Skeletal muscle satellite cell (primary cell): ENCODE data around the gene IGF2R.

Experiments
- H3K27me3 ChIP-seq: 2 replicates; pipeline ENCODE4 v1.7.0; 2013; ENCODE audit warnings: low read length; ENCODE audit not compliant: control insufficient read depth, insufficient read depth
- H3K36me3 ChIP-seq: 2 replicates; pipeline ENCODE4 v1.7.0; 2013; ENCODE audit warnings: mild to moderate bottlenecking, control low read depth, low read length; ENCODE audit not compliant: insufficient read depth
- H3K4me1 ChIP-seq: 2 replicates; pipeline ENCODE4 v1.7.0; 2013; ENCODE audit warnings: low read length; ENCODE audit not compliant: control insufficient read depth, insufficient read depth
- H3K4me2 ChIP-seq: 2 replicates; pipeline ENCODE4 v1.7.0; 2013; ENCODE audit warnings: mild to moderate bottlenecking, low read length
- H3K4me3 ChIP-seq: 2 replicates; pipeline ENCODE4 v1.7.0; 2013; ENCODE audit warnings: low read length
- H3K9ac ChIP-seq: 2 replicates; pipeline ENCODE4 v1.7.0; 2013; ENCODE audit warnings: mild to moderate bottlenecking, low read depth, low read length, moderate library complexity
- H3K9me3 ChIP-seq: replicated peaks from 2 replicates; pipeline ENCODE4 v1.7.0; 2013; ENCODE audit warnings: mild to moderate bottlenecking, control low read depth, low read length

Gene IGF2R

DNA sequence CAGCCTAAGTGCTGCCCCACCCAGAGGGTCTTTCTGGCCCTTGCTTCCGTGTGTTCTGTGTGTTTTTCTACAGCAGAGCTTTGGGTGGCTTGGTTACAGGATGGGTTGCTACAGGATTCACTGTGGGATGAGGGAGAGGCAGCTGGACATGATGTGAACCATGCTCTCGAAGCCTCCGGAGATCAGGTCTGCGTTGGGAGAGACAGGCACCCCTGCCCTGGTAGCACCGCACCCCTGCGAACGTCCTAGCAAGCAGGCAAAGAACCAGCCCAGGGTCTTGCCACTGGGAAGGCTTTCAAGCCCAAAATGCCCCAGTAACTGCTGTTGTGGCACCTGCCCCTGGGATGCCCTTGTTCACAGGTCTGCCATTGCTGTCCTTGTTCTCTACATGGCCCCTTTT is 66.4 kb downstream of the IGF2R start:
- peaks cover 60% of the 10 kb centered on the region for H3K36me3 ChIP-seq
- no peak overlapping the region for H3K9ac ChIP-seq

DNA sequence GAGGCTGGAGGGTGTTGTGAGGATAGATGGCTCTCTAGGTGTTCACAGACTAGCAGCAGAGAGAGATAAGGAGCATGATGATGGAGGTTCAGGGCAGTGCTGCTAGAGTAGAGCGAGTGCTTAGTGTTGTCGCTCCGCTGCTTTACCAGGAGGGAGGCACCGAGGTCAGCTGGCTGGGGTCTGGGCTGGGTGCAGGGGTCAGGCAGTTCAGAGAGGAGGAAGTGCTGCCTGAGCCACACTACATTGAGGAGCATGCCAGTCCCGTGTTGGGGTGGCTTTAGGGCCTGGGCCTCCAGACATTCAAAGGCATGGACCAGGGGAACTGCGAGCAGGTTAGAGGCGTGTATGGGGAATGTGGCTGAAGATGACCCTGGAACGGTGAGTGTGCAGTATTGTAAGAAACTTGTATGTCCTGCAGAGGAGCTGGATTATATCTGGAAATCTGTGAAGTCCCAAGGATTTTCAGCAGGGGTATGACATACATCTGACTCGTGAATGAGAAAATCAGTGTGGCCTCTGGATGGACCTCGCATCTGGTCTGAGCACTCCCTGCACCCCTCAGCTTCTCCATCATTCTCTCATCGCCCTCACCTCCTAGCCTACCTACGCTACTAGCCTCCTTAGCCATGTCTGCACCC is 66.9 kb downstream of the IGF2R start:
- Histone ChIP-seq H3K27me3 (no peaks in the 10 kb centered on the region), H3K9ac (peak overlapping the region; percentile 61), H3K9me3 (no peaks in the 10 kb centered on the region), H3K36me3 (peaks cover 65% of the 10 kb centered on the region), H3K4me1 (peaks cover 50% of the 10 kb centered on the region), H3K4me2 (peak overlapping the region; percentile 65), H3K4me3 (peak overlapping the region; percentile 24)

More for the DNA sequence above, 66.4 kb downstream of the IGF2R start:
- Histone ChIP-seq H3K4me3 (no peak overlapping the region), H3K4me1 (peaks cover 54% of the 10 kb centered on the region), H3K4me2 (no peak overlapping the region), H3K27me3 (no peaks in the 10 kb centered on the region), H3K9me3 (no peaks in the 10 kb centered on the region)

DNA sequence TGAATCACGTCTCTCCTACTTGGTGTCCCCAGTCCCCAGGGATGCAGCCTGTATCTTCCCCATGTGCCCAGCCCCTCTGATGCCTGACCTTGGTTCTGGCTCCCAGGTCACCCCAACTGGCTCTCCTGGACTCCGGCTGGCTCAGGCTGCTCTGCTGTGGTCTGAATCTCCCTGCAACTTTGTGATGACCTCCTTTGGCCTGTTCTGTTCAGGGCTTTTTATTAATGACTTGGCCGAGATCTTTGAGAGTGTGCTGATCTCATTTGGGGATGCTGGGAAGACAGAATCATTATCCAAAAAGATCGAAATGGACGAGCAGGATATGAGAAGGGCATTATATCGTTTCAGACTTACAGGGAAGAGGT is 67.4 kb downstream of the IGF2R start:
- Histone ChIP-seq H3K4me1 (peaks cover 50% of the 10 kb centered on the region), H3K9ac (peak overlapping the region; percentile 61), H3K27me3 (no peaks in the 10 kb centered on the region), H3K4me3 (peak overlapping the region; percentile 24), H3K4me2 (peak overlapping the region; percentile 65), H3K9me3 (no peaks in the 10 kb centered on the region), H3K36me3 (peaks cover 70% of the 10 kb centered on the region)

DNA sequence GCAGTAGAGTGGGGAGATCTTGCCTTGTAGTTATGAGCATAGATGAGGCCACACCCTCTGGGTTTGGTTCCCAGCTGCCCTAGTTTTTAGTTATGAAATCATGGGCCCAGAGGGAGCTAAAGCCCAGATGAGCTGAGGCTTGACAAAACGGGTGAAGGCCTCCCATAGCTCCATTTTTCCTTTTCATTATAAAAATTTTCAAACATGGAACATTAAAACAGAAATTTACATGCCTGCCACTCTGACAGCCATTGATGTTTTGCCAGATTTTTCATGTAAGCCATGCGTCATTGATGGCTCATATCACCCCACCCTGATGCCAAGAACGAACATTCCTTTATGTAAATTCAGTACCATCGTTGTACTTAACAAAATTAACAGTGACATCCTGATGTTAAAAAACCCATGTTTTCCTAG is 67.9 kb downstream of the IGF2R start:
- peaks cover 50% of the 10 kb centered on the region for H3K4me1 ChIP-seq
- no peaks in the 10 kb centered on the region for H3K27me3 ChIP-seq
- H3K36me3 ChIP-seq = peaks cover 67% of the 10 kb centered on the region
- H3K4me2 ChIP-seq = peak overlapping the region; percentile 65
- peak overlapping the region; percentile 24 for H3K4me3 ChIP-seq
- no peaks in the 10 kb centered on the region for H3K9me3 ChIP-seq
- peak overlapping the region; percentile 61 for H3K9ac ChIP-seq

DNA sequence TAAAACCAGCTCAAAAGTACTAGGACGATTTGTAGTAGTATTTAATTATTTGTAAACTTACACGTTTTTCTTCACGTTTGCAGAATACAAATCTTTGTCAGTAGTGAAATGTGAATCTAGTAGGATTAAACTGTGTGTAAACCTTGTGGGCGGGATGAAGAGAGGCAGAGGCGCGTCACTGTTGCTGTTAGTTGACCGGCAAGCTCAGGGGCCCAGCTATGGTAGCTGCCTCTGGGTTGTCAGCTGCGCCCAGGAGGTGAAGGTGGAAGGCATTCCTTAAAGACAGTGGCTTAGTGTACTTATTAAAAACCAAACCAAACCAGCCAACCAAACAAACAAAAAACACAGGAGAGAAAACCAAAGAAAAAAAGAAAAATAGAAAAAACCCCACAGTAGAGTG is 69.6 kb downstream of the IGF2R start:
- Histone ChIP-seq H3K4me3 (no peak overlapping the region), H3K9ac (no peak overlapping the region), H3K4me1 (peaks cover 63% of the 10 kb centered on the region), H3K4me2 (no peak overlapping the region), H3K27me3 (no peaks in the 10 kb centered on the region), H3K9me3 (no peaks in the 10 kb centered on the region), H3K36me3 (peaks cover 51% of the 10 kb centered on the region)

DNA sequence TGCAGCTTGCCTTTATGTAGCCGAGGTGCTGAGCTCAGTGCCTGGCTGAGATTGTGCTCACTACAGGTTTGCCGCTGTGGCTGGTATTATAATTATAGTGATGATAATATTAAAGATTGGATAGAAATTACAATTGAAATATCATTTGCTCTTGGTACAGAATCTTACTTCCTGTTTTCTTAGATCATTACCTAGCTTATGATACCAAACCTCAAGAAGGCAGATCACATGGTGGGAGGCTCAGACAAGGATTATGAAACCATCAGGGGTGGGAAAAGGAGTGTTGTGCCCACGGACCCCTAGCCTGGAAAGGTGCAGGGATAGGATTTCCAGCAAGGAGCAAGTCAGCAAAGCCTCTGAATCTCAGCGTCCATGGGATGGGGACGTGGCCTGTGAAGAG is 70.6 kb downstream of the IGF2R start:
- no peaks in the 10 kb centered on the region for H3K9me3 ChIP-seq
- no peak overlapping the region for H3K4me3 ChIP-seq
- H3K36me3 ChIP-seq = peaks cover 50% of the 10 kb centered on the region
- H3K27me3 ChIP-seq = no peaks in the 10 kb centered on the region
- no peak overlapping the region for H3K4me2 ChIP-seq
- no peak overlapping the region for H3K9ac ChIP-seq
- peaks cover 70% of the 10 kb centered on the region for H3K4me1 ChIP-seq

DNA sequence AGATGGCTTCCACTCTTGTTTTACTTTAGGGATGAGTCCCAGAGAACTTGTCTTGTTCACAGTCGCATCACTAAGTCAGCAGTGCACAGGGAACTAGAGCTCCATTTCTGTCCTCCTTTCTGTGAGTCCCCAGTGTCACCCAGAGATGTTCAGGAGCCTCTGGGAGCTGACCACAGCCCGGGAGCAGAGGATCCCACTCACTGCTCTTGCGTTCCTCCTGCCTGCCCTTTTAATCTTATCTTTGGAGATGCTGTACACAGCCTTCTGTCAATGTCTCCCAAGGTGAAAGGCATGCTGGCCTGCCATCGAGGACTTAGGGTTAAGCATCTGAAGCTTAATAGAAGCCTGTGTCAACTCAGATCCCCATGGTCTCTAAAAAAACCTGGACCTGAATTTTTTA is 71.2 kb downstream of the IGF2R start:
- Histone ChIP-seq H3K4me3 (no peak overlapping the region), H3K4me2 (no peak overlapping the region), H3K4me1 (peaks cover 64% of the 10 kb centered on the region), H3K9me3 (no peaks in the 10 kb centered on the region), H3K36me3 (peaks cover 50% of the 10 kb centered on the region), H3K9ac (no peak overlapping the region), H3K27me3 (no peaks in the 10 kb centered on the region)

DNA sequence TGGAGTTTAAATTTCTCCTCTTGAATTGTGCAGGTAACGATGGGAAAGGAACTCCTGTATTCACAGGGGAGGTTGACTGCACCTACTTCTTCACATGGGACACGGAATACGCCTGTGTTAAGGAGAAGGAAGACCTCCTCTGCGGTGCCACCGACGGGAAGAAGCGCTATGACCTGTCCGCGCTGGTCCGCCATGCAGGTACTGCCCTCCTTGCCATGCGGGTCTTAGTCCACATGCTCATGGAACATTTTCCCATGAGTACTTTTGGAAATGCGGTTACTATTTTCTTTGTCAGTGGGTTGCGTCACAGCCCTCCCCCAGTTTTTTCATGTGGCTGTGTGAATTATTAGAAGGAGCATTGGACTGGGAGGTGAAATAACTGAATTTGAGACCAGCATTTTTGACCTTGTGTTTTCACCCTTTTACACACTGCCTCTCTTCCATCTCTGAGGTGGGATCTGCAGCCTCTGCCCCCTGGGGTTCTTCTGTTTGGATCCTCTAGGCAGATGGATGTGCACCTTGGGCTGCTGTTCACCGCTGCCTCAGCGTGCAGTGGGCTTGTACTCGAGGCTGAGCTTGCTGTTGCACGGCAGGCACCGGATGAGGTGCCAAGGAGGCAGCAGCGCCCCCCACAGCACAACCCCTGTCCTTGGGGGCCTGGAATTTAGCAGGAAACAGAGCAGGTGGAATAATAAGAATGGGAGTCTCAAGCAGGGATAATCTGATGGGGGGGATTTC is 71.8 kb downstream of the IGF2R start:
- Histone ChIP-seq H3K4me1 (peaks cover 58% of the 10 kb centered on the region), H3K4me3 (no peak overlapping the region), H3K4me2 (no peak overlapping the region), H3K36me3 (peaks cover 50% of the 10 kb centered on the region), H3K27me3 (no peaks in the 10 kb centered on the region), H3K9me3 (no peaks in the 10 kb centered on the region), H3K9ac (no peak overlapping the region)

DNA sequence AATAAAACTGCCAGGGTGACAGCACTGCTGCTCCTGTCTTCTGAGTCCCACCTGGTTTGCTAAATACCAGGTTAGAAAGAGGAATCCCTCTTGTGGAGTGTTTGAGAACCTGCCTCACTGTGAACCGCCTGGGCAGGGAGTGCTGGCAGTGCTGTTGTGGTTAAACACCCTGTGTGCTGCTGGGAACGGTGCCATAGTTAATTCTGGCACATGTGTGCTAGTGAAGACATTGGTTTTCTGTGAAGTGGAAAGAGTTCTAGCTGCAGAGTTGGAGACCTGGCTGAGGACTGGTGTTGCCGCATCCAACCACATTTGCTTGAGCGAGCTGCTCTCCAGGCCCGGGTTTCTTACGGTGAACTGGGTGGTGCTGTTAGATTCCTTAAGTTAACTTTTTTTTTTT is 72.7 kb downstream of the IGF2R start:
- peaks cover 48% of the 10 kb centered on the region for H3K4me1 ChIP-seq
- peak overlapping the region; percentile 82 for H3K4me2 ChIP-seq
- H3K4me3 ChIP-seq = no peak overlapping the region
- H3K36me3 ChIP-seq = peaks cover 52% of the 10 kb centered on the region
- no peak overlapping the region for H3K9ac ChIP-seq
- no peaks in the 10 kb centered on the region for H3K9me3 ChIP-seq
- no peaks in the 10 kb centered on the region for H3K27me3 ChIP-seq

DNA sequence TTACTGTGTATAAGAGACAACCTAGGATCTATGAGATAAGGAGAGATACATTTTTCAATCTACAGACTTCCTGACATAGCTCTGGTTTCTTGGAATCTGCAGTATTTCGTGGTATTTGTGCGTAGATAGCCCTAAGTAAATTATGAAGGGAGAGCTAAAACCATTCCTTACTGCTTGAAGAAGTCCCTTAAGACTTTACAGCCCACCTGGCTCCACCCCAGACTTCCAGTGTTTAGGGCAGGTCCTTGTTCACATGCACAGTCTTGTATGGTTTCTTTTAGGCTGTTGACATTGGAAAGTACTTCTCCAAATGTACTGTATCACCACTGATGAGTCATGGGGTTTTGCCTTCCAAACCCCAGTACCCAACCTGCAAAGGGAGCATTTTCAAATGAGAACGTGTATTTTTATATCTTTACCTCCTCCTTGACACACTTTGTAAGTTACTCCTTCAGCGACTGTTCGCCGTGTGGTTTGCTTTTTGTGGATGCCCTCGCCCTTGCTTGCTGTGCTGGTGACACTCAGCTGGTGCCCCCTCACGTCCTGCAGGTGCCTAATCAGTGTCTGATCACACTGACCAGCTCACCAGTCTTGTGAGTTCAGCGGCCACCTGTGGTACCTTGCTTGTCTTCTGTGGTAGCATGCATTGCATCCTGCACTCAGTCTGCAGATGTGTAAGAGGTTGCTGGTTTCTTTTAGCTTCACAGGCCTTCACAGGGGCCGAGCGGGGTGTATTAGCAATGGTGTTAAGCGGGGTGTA is 73.3 kb downstream of the IGF2R start:
- H3K4me1 ChIP-seq = peaks cover 43% of the 10 kb centered on the region
- no peaks in the 10 kb centered on the region for H3K27me3 ChIP-seq
- peak overlapping the region; percentile 51 for H3K4me3 ChIP-seq
- peaks cover 58% of the 10 kb centered on the region for H3K36me3 ChIP-seq
- H3K9me3 ChIP-seq = no peaks in the 10 kb centered on the region
- H3K4me2 ChIP-seq = peak overlapping the region; percentile 82
- H3K9ac ChIP-seq = peak overlapping the region; percentile 67

DNA sequence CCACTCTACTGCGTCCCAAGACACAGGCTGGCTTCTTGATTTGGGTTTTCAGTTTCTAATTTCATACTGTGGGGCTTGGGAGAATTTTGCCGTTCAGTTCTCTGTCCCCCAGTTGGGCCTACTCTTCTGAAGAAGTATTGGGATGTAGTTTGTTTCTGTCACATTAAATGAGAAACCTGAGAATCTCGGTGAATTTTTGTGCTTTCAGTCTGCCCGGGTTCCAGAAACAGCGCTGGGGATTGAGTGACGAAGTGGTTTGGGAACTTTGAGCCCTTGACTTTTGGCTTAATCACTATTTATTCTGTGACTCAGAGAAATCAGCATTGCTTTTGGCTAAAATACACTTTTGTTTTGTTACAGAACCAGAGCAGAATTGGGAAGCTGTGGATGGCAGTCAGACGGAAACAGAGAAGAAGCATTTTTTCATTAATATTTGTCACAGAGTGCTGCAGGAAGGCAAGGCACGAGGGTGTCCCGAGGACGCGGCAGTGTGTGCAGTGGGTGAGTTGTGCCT is 74.0 kb downstream of the IGF2R start:
- peaks cover 64% of the 10 kb centered on the region for H3K36me3 ChIP-seq

More for the DNA sequence above, 74.0 kb downstream of the IGF2R start:
- Histone ChIP-seq H3K27me3 (no peaks in the 10 kb centered on the region), H3K4me1 (peaks cover 37% of the 10 kb centered on the region), H3K4me3 (peak overlapping the region; percentile 51), H3K4me2 (peak overlapping the region; percentile 82), H3K9me3 (no peaks in the 10 kb centered on the region), H3K9ac (peak overlapping the region; percentile 67)
